ENCODE results near the gene UGT1A10. TPM values are rescaled to one million over a fixed set of nuclear protein-coding genes. Genes with fewer than 3 reads are reported as not detected.
A peak's percentile ranks its signal among the peaks of the same experiment; 100 is the strongest.
"Not testable (repeated sequence)": the region's sequence is repeated elsewhere in the genome, so short reads cannot be mapped to it uniquely, and the experiment has no call there.

The UGT1A10 gene
- total RNA-seq, result not detected in 2 replicates
- polyA plus RNA-seq (2012), result not detected

GRCh38 chr2:233636306-233636705, at the start of gene UGT1A10:
TSS of gene UGT1A10 (plus strand) at chr2:233636448. CDS start at chr2:233636523, 75 bp downstream.
- not testable (repeated sequence) for DNase-seq (ENCODE audit: low read depth)

- DNase-seq (ENCODE audit: low read depth), result no peak
Observed at GRCh38 chr2:233588400-233588799, 47.8 kb upstream of the UGT1A10 start.

- not testable (repeated sequence) for DNase-seq (ENCODE audit: low read depth)
Observed at GRCh38 chr2:233592706-233593105, 43.5 kb upstream of the UGT1A10 start.

GRCh38 chr2:233593201-233593600, 43.0 kb upstream of the UGT1A10 start:
- DNase-seq (ENCODE audit: low read depth), result peak; percentile 3

GRCh38 chr2:233597522-233597921, 38.7 kb upstream of the UGT1A10 start:
- DNase-seq (ENCODE audit: low read depth), result no peak

GRCh38 chr2:233598952-233599351, 37.3 kb upstream of the UGT1A10 start:
- no peak for DNase-seq (ENCODE audit: low read depth)

- DNase-seq (ENCODE audit: low read depth), result no peak
Observed at GRCh38 chr2:233600386-233600785, 35.9 kb upstream of the UGT1A10 start.

GRCh38 chr2:233602076-233602475, 34.2 kb upstream of the UGT1A10 start:
- DNase-seq (ENCODE audit: low read depth), result no peak

GRCh38 chr2:233603520-233603919, 32.7 kb upstream of the UGT1A10 start:
- DNase-seq (ENCODE audit: low read depth), result no peak

GRCh38 chr2:233604826-233605225, 31.4 kb upstream of the UGT1A10 start:
- DNase-seq (ENCODE audit: low read depth), result no peak

- DNase-seq (ENCODE audit: low read depth), result no peak
Observed at GRCh38 chr2:233605680-233606079, 30.6 kb upstream of the UGT1A10 start.

GRCh38 chr2:233611284-233611683, 25.0 kb upstream of the UGT1A10 start:
- no peak for DNase-seq (ENCODE audit: low read depth)

GRCh38 chr2:233617476-233617875, 18.8 kb upstream of the UGT1A10 start, which contains the start of gene UGT1A8:
TSS of gene UGT1A8 (plus strand) at chr2:233617633. CDS start at chr2:233617708, 75 bp downstream.
- not testable (repeated sequence) for DNase-seq (ENCODE audit: low read depth)

GRCh38 chr2:233620204-233620603, 16.0 kb upstream of the UGT1A10 start:
- DNase-seq (ENCODE audit: low read depth), result no peak

GRCh38 chr2:233621863-233622262, 14.4 kb upstream of the UGT1A10 start:
- not testable (repeated sequence) for DNase-seq (ENCODE audit: low read depth)

- DNase-seq (ENCODE audit: low read depth), result no peak
Observed at GRCh38 chr2:233627331-233628025, 8.8 kb upstream of the UGT1A10 start.

GRCh38 chr2:233638836-233639235, 2.6 kb downstream of the UGT1A10 start:
- DNase-seq (ENCODE audit: low read depth), result no peak

- no peak for DNase-seq (ENCODE audit: low read depth)
Observed at GRCh38 chr2:233639860-233640259, 3.6 kb downstream of the UGT1A10 start.

- no peak for DNase-seq (ENCODE audit: low read depth)
Observed at GRCh38 chr2:233643128-233643527, 6.9 kb downstream of the UGT1A10 start.

GRCh38 chr2:233646033-233646432, 9.8 kb downstream of the UGT1A10 start:
- not testable (repeated sequence) for DNase-seq (ENCODE audit: low read depth)

- no peak for DNase-seq (ENCODE audit: low read depth)
Observed at GRCh38 chr2:233650981-233651380, 14.7 kb downstream of the UGT1A10 start.

GRCh38 chr2:233651430-233651829, 15.2 kb downstream of the UGT1A10 start:
- no peak for DNase-seq (ENCODE audit: low read depth)

- DNase-seq (ENCODE audit: low read depth), result no peak
Observed at GRCh38 chr2:233654501-233654900, 18.3 kb downstream of the UGT1A10 start.

Data from myocyte (in vitro differentiated cells).